ENCODE data around the gene GPRIN3.
"Not testable (repeated sequence)": the region's sequence is repeated elsewhere in the genome, so short reads cannot be mapped to it uniquely, and the experiment has no call there.

Gene GPRIN3

DNA sequence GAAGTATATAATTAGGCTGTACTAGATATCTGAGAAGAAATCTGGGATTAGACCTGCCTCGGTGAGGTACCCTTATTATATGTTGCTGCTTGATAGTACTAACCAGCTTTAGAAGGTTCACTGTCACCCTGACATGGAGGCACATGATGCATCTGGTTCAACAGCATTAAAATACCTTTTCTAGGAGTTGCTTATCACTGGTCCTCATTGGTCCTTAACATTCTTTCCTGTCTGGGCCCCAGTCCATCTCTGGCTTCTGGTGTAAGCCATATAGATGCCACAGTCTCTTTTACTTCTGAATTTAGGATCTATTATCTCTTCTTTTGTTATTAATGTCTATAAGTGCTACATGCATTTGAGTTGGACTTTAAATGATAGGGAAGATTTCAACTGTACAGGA is 40.2 kb downstream of the GPRIN3 start:
- DNase-seq (ENCODE audit: low read depth, low spot score) = no peak
- no peak overlapping the region for H3K27ac ChIP-seq

- no peak for DNase-seq (ENCODE audit: low read depth, low spot score)
- H3K27ac ChIP-seq = no peak overlapping the region
Measured at GRCh38 chr4:89266128-89266527, 41.5 kb downstream of the GPRIN3 start.

GRCh38 chr4:89263265-89263664 is 44.3 kb downstream of the GPRIN3 start:
- no peak for DNase-seq (ENCODE audit: low read depth, low spot score)
- H3K27ac ChIP-seq = no peak overlapping the region

GRCh38 chr4:89259301-89260028 is 48.1 kb downstream of the GPRIN3 start:
- no peak overlapping the region for H3K27ac ChIP-seq

DNA sequence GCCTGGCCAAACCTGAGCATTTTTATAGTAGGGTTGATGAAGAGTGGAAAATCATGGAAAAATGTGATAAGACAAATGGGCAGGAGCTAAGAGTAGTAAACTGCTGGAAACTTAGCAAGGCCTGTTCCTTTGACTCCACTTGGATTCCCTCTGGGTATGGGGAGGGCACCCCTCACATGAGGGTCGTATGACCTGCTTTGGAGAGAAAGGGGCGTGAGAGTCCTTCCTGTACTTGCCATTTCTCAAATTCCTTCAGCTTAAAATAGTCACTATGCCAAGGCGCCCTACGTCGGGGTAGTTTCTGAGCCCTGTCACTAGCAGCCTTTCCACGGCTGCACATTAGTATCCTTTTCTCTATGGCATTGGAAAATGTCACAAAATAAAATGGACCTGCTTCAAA is 49.1 kb downstream of the GPRIN3 start:
- no peak for DNase-seq (ENCODE audit: low read depth, low spot score)
- no peak overlapping the region for H3K27ac ChIP-seq

More at GRCh38 chr4:89259301-89260028, 48.1 kb downstream of the GPRIN3 start:
- no peak for DNase-seq (ENCODE audit: low read depth, low spot score)

GRCh38 chr4:89257376-89257775 is 50.2 kb downstream of the GPRIN3 start:
- no peak for DNase-seq (ENCODE audit: low read depth, low spot score)
- H3K27ac ChIP-seq = no peak overlapping the region

- H3K27ac ChIP-seq = no peak overlapping the region
- no peak for DNase-seq (ENCODE audit: low read depth, low spot score)
Measured at GRCh38 chr4:89256203-89256800, 51.3 kb downstream of the GPRIN3 start.

GRCh38 chr4:89254847-89255246 is 52.8 kb downstream of the GPRIN3 start:
- H3K27ac ChIP-seq = no peak overlapping the region
- DNase-seq (ENCODE audit: low read depth, low spot score) = no peak

DNA sequence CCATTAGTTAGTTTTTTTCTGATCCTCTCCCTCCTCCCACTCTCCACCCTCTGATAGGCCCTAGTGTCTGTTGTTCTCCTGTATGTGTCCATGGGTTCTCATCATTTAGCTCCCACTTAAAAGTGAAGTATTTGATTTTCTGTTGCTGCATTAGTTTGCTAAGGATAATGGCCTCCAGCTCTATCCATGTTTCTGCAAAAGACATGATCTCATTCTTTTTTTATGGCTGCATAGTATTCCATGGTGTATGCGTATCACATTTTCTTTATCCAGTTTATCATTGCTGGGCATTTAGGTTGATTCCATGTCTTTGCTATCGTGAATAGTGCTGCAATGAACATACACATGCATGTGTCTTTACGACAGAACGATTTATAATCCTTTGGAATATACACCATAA is 53.3 kb downstream of the GPRIN3 start:
- not testable (repeated sequence) for H3K27ac ChIP-seq; DNase-seq (ENCODE audit: low read depth, low spot score)

DNA sequence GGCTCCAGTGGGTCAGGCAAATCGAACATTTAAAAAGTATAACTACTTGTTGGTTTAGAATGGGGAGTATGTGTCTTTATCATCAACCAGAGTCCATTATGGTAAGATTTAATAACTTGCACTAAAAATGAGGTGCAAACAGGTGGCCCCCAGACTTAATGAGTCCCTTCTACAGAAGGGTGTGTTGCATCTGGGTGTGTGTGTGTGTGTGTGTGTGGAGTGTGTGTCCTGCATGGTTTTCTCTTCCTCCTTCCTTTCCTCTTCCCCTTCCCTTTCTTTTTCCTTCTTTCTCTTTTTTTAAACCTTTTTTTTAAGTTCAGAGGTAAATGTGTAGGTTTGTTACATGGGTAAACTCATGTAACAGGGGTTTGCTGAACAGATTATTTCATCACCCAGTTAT is 53.7 kb downstream of the GPRIN3 start:
- H3K27ac ChIP-seq = no peak overlapping the region
- DNase-seq (ENCODE audit: low read depth, low spot score) = no peak

DNA sequence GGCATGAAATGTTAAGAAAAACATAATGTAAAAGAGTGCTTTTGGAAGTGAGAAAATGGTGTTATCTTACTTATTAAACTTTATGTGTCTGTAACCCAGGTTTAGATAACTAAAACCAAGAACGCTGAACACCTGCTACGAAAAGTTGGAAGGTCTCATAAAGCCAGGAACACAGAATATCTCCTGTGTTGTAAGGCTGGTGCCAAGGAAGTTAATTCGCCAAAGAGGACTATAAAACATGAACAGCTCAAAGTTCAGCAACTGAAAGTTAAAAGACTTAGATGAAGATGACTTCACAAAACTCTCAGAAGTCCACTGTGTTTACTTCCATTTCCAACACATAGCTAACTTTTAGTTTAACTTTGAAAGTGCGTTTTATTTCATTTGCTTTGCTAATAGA is 54.3 kb downstream of the GPRIN3 start:
- DNase-seq (ENCODE audit: low read depth, low spot score) = no peak
- H3K27ac ChIP-seq = no peak overlapping the region

DNA sequence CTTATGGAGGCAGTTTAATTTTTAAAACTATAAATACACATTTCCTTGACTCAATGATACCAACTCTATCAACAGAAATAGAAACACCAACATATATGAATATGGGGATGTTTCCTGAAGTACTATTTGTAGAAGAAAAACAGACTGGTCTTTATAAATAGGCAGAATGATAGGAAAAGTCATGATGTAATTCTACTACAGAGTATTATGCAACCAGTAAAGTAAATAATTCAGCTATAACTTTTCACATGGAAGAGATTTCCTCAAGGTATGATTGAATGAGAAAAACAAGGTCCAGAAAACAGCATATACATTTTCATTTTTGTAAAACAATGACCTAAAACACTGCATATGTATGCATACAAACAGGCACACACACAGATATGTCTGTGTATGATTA is 56.2 kb downstream of the GPRIN3 start:
- DNase-seq (ENCODE audit: low read depth, low spot score) = no peak
- H3K27ac ChIP-seq = no peak overlapping the region

GRCh38 chr4:89249716-89250361 is 57.8 kb downstream of the GPRIN3 start:
- no peak for DNase-seq (ENCODE audit: low read depth, low spot score)
- H3K27ac ChIP-seq = no peak overlapping the region

DNA sequence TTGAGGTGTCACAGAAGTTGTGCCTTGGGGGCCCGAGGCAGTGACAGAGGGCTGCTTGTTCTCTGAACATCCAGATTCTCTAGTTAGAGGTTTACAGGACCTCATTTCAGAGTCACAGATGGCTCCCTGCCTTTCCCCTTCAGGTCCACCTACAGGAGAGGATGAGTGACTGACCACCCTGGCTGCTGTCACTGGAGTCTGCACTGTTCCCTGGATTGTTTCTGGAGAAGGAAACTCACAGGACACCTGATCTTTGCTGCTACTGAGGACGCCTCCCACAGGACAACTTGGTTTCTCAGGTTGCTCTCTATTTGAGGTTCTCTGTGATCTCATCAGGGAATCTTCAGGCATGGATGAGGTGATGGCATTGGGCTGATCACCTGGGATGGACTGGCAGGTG is 58.3 kb downstream of the GPRIN3 start:
- H3K27ac ChIP-seq = no peak overlapping the region
- no peak for DNase-seq (ENCODE audit: low read depth, low spot score)

DNA sequence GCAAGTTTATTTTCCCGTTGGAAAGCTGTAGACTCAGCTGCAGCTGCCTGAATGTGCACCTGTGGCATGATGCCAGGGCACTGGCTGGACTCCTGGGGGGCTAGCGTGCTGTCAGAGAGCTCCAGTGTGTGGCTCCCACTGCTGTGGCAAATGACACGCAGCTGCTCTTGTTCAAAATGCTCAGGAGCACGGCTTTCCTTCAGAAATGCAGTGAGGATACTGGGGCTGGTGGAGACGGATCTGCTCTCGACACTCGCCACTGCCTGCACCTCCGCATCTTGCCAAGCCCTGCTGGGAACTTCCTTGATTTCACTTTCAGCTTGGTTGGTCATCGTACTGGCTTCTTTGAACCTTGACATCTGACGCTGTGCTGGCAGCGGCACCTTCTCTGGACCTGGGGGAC is 58.7 kb downstream of the GPRIN3 start:
- DNase-seq (ENCODE audit: low read depth, low spot score) = no peak
- H3K27ac ChIP-seq = no peak overlapping the region

DNA sequence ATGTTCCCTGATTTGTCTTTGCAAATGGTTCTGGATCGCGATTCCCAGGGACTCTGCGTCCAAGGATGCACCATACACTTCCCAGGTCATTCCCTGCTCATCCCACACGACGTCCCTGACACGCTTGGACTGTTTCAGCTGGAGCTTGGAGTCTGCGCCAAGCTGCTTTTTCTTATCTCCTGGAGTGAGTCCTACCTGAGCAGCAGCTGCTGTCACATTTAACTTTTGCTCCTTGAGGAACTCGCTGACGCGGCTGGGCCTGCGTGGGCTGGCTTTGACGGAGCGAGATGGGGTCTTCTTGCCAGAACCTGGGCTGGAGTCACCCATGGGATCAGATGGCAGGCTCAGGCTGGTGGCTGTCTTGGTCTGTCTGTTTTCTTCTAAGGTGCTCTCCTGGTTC is 59.6 kb downstream of the GPRIN3 start:
- DNase-seq (ENCODE audit: low read depth, low spot score) = no peak
- no peak overlapping the region for H3K27ac ChIP-seq

GRCh38 chr4:89245459-89245858 is 62.1 kb downstream of the GPRIN3 start:
- no peak overlapping the region for H3K27ac ChIP-seq
- DNase-seq (ENCODE audit: low read depth, low spot score) = no peak

- no peak overlapping the region for H3K27ac ChIP-seq
- DNase-seq (ENCODE audit: low read depth, low spot score) = no peak
Measured at GRCh38 chr4:89243733-89244252, 63.8 kb downstream of the GPRIN3 start.

- no peak for DNase-seq (ENCODE audit: low read depth, low spot score)
- H3K27ac ChIP-seq = no peak overlapping the region
Measured at GRCh38 chr4:89242864-89243732, 64.5 kb downstream of the GPRIN3 start.

GRCh38 chr4:89242216-89242615 is 65.4 kb downstream of the GPRIN3 start:
- no peak overlapping the region for H3K27ac ChIP-seq
- no peak for DNase-seq (ENCODE audit: low read depth, low spot score)
